Measurements from ENCODE around the gene TARDBP.
"Not testable (repeated sequence)": the region's sequence is repeated elsewhere in the genome, so short reads cannot be mapped to it uniquely, and the experiment has no call there.

TARDBP gene

GRCh38 chr1:10990828-10991227, 21.6 kb upstream of the TARDBP start:
- in situ Hi-C loops (cut with HindIII; ENCODE audit: low sequenced_read_pairs) = no loop called here

- in situ Hi-C loops (cut with HindIII; ENCODE audit: low sequenced_read_pairs) = not testable (repeated sequence)
These were observed 20.4 kb upstream of the TARDBP start for GRCh38 chr1:10992004-10992403.

DNA sequence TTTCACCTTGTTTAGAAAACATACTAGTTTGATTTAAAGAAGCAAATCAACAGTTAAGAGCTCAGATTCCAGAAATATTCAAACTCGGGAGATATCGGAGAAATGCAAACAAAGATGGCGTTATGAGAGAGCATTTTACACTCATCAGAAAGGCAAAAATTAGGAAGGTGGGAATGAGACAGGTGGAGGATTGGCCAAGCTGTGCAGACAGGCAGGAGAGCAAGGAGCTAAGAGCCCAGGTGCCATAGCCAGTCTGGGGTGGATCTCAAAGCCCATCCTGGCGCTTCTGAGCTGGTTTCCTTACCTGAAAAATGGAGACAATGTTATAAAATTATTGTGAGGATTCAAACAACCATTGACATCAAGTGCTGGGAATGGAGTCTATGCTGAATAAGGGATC, 19.6 kb upstream of the TARDBP start:
- in situ Hi-C loops (cut with HindIII; ENCODE audit: low sequenced_read_pairs) = no loop called here

GRCh38 chr1:10996100-10996499, 16.4 kb upstream of the TARDBP start:
- in situ Hi-C loops (cut with HindIII; ENCODE audit: low sequenced_read_pairs) = no loop called here

DNA sequence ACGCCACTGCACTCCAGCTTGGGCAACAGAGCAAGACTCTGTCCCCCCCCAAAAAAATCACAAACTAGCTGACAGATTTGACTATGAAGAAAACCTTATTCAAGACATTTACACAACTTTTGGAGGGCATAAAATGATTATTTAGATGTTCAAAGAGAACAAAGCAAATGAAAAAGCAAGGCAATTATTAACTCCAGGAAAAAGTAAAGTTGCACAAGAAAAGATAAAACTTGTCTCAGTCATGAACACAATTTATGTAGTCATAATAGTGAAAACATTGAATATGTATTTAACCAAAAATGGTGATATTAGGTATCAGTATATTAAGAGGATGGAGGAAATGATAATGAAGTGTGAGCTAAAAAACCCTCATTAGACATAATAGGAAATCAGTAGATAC, 11.9 kb upstream of the TARDBP start:
- in situ Hi-C loops (cut with HindIII; ENCODE audit: low sequenced_read_pairs) = no loop called here

DNA sequence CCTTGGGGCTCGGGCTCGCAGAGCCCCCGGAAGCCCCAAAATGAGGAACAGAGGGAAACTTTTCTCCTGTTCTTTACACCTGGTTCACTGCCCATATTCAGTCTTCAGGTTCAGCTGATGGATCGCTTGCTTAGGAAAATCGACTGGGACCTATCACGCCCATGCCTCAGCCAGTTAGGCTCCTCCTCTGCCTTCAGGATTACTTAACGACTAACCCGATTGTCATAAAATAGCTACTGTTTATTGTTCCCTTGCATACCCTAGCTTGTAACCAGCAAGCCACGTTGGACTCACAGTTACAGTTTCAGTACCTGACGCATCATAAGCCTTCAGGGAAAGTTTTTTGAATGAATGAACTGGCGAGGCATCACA, 692 bp downstream of the TARDBP start:
- in situ Hi-C loops (cut with HindIII; ENCODE audit: low sequenced_read_pairs) = no loop called here

DNA sequence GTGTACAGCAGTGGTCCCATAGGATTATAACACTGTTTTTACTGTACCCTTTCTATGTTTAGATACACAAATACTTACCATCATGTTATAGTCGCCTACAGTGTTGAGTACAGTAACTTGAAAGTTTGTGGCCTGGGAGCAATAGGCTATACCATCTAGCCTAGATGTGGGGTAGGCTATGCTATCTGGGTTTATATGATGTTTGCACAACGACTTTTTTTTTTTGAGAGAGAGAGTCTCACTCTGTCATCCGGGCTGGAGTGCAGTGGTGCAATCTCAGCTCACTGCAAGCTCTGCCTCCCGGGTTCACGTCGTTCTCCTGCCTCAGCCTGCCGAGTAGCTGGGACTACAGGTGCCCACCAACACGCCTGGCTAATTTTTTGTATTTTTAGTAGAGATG, 6.9 kb downstream of the TARDBP start:
- in situ Hi-C loops (cut with HindIII; ENCODE audit: low sequenced_read_pairs) = not testable (repeated sequence)

DNA sequence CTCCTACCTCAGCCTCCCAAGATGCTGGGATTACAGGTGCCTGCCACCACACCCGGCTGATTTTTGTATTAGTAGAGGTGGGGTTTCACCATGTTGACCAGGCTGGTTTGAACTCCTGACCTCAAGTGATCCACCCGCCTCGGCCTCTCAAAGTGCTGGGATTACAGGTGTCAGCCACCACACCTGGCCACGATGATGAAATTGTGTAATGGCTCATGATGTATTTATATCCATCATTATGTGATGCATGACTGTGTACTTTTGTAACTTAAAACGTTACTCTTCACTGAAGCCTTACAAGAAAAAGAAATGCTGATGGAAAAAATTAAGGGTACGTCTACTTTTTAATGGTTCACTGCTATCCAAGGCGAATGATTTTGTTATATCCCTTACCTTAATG, 7.5 kb downstream of the TARDBP start:
- in situ Hi-C loops (cut with HindIII; ENCODE audit: low sequenced_read_pairs) = no loop called here

DNA sequence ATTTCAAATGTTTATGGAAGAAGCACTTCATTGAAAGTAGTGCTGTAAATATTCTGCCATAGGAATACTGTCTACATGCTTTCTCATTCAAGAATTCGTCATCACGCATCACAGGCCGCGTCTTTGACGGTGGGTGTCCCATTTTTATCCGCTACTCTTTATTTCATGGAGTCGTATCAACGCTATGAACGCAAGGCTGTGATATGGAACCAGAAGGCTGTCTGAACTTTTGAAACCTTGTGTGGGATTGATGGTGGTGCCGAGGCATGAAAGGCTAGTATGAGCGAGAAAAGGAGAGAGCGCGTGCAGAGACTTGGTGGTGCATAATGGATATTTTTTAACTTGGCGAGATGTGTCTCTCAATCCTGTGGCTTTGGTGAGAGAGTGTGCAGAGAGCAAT, 10.7 kb downstream of the TARDBP start:
- in situ Hi-C loops (cut with HindIII; ENCODE audit: low sequenced_read_pairs) = no loop called here

DNA sequence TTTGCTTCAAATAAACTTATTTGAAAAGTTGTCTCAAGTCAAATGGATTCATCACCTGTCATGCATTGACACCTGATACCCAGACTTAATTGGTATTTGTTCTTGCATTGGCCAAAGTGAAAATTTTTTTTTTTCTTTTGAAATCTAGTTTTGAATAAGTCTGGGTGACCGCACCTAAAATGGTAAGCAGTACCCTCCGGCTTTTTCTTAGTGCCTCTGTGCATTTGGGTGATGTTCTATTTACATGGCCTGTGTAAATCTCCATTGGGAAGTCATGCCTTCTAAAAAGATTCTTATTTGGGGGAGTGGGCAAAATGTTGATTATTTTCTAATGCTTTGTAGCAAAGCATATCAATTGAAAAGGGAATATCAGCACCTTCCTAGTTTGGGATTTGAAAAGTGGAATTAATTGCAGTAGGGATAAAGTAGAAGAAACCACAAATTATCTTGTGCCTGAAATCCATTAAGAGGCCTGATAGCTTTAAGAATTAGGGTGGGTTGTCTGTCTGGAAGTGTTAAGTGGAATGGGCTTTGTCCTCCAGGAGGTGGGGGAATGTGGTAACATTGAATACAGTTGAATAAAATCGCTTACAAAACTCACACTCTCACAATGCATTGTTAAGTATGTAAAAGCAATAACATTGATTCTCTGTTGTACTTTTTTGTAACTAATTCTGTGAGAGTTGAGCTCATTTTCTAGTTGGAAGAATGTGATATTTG, 11.9 kb downstream of the TARDBP start:
- in situ Hi-C loops (cut with HindIII; ENCODE audit: low sequenced_read_pairs) = no loop called here

DNA sequence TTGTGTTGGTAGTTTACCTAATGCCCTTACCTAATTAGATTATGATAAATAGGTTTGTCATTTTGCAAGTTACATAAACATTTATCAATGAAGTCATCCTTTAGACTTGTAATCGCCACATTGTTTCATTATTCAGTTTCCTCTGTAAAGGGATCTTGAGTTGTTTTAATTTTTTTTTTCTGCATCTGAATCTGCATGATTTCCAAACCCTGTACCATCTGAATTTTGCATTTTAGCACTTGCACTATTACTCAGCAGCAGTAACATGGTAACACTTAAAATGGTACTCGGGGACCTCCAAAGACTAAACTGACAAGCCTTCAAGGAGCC, 12.4 kb downstream of the TARDBP start:
- in situ Hi-C loops (cut with HindIII; ENCODE audit: low sequenced_read_pairs) = no loop called here

DNA sequence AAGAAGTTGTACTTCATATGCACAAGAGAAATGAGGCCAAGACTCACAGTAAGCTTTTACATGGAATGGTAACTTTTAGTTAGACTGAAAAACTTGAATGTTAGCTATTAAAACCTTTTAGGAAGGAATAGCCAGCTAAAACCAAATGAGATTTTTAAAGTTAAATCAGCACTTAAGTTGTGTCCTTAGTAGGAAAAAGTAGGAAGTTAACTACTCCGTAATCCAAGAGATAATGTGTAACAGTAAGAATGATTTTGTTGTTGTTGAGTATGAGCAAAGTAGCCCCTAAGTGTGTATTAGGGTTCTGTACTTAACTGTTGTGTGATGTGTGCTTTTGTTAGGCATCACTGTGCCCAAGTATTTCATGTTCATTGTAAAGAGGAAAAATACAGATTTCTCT, 13.2 kb downstream of the TARDBP start:
- in situ Hi-C loops (cut with HindIII; ENCODE audit: low sequenced_read_pairs) = no loop called here

DNA sequence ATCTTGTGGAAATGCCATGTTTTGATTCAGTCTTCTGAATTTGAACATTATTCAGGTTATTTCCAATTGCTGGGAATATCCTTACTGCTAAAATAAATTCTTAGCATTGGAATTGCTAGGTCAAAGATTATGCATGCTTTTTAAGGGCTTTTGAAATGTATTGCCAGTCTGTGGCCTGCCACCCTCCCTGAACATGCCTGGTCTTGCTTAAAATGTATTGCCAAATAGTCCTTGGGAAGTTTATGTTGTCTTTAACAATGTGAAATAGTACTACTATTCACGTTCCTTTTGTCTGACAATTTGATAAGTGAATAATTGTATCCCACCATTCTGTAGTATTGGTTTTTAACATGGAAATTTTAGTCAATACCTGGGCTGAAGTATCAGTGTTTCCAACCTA, 13.6 kb downstream of the TARDBP start:
- in situ Hi-C loops (cut with HindIII; ENCODE audit: low sequenced_read_pairs) = no loop called here

DNA sequence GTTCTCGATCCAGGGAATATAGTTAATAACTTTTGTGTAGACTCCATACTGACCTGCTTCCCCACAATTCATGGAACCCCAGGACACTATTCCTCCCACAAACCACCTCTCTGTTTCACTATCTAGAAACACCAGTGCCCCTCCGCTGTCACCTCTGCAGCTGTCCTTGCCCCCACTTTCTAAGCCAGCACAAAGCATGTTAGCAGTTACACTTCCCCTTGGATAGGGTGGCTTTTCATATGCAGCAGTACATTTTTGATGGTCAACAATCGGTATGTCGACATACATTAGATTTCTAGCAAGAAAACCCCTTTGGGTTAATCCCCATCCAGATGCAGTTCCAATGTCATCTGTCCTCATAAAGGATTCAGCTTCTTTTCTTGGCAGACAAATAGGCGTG, 14.4 kb downstream of the TARDBP start:
- in situ Hi-C loops (cut with HindIII; ENCODE audit: low sequenced_read_pairs) = no loop called here

GRCh38 chr1:11027316-11027715, 14.9 kb downstream of the TARDBP start:
- in situ Hi-C loops (cut with HindIII; ENCODE audit: low sequenced_read_pairs) = no loop called here

DNA sequence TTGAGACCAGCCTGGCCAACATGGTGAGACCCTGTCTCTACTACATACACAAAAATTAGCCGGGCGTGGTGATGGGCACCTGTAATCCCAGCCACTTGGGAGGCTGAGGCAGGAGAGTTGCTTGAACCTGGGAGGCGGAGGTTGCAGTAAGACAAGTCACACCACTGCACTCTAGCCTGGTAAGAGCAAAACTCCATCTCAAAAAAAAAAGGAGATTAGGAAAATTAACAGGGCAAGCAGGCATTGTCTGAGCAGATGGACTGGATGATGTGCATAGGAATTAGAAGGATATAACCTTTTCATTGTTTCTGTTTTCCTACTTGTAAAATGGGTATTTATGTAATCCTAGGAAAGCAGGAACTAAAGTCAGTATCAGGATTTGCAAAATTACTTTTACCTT, 15.6 kb downstream of the TARDBP start:
- in situ Hi-C loops (cut with HindIII; ENCODE audit: low sequenced_read_pairs) = no loop called here

DNA sequence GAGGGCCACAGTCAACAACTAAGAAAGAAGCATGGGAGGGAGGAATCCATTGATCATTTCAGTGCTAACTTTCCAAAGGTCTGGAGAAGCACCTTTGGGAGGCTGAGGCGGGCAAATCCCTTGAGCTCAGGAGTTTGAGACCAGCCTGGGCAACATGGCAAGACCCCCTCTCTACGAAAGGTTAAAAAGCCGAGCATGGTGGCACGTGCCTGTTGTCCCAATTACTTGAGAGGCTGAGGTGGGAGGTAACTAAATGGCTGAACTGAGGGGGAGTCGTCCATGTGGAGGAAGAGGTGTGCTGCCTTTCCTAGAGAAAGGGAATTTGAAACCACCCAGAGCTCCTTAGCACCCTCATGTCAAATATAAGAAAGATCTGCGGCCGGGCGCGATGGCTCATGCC, 18.4 kb downstream of the TARDBP start:
- in situ Hi-C loops (cut with HindIII; ENCODE audit: low sequenced_read_pairs) = no loop called here

DNA sequence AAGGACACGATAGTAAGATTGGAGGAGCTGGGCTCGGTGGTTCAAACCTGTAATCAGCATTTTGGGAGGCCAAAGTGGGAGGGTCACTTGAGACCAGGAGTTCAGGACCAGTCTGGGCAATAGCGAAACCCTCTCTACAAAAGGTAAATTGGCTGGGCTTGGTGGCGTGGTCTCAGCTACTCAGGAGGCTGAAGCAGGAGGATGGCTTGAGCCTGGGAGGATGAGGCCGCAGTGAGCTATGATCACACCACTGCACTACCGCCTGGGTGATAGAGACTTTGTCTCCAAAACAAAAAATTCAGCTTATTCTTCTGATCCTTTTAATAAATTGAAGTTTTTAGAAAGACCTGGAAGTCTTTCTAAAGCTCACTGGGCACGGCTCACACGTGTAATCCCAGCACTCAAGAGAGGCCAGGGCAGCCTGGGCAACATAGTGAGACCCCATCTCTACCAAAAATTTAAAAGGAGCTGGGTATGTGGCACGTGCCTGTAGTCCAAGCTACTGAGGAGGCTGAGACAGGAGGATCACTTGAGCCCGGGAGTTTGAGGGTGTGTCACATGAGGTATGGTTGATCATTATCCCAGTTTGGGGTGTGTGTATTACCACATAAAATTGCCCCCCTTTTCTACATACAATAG, 19.3 kb downstream of the TARDBP start:
- in situ Hi-C loops (cut with HindIII; ENCODE audit: low sequenced_read_pairs) = no loop called here

DNA sequence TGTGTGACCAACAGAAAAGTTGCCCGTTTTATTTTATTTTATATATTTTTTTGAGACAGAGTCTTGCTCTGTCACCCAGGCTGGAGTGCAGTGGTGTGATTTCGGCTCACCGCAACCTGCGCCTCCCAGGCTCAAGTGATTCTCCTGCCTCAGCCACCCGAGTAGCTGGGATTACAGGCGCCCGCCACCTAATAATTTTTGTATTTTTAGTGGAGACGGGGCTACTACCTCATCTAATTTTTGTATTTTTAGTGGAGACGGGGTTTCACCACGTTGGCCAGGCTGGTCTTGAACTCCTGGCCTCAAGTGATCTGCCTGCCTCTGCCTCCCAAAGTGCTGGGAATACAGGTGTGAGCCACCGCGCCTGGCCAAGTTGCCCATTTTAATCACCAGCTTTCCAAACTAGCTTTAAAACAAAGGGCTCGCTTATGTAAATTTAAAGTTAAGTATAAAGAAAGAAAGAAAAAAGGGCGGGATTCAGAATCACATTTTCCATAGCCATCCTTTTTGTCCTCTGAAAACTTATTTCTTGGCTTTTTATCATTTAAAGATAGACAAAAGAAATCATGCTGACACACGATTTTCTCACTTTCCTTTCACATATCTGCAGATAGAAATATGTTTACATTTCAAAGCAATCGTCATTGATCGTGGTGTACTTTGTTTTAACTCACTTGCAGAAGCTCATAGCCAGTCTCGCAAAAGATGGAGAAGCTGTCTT, 24.7 kb downstream of the TARDBP start:
- in situ Hi-C loops (cut with HindIII; ENCODE audit: low sequenced_read_pairs) = not testable (repeated sequence)

DNA sequence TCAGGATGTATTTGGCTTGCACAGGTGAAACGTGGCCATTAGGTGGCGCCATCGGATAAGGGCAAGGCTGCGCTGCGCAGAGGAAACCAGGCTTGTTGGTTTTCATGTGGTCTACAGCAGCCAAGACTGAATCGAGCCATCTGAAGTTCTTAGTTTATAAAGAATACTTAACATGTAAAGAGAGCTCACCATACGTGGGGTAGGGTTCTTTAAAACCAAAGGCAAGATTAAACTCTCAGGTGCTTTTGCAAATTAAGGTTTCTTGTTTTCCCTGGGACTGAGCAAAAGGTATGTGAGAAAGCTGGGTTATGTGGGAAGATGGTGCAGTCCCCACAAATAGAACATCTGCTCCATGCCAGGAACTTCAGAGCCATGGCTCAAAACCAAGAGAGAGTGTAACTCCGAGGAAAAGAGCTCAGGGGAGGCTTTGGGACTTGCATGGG, 25.3 kb downstream of the TARDBP start:
- in situ Hi-C loops (cut with HindIII; ENCODE audit: low sequenced_read_pairs) = no loop called here

DNA sequence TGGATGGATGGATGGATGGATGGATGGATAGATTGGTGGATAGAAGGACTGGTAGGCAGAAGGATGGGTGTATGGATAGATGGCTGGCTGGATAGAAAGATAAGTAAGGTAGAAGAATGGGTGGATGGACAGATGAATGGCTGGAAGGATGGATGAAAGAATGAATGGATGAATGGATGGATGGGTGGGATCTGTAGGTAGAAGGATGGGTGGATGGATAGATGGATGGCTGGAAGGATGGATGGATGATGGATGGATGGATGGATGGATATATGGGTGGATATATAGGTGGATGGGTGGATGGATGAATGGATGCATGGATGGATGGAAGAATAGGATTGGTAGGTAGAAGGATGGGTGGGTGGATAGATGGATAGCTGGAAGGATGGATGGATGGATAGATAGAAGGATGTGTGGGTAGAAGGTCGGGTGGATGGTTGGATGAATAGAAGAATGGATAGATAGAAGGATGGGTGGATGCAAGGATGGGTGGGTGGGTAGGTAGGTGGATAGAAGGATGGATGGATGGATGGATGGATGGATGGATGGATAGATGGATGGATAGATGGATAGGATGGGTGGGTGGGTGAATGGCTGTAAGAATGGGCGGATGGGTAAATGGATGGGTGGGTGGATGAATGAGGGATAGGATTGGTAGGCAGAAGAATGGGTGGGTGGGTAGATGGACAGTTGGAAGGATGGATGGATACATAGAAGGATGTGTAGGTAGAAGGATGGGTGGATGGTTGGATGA, 27.1 kb downstream of the TARDBP start:
- in situ Hi-C loops (cut with HindIII; ENCODE audit: low sequenced_read_pairs) = no loop called here

- in situ Hi-C loops (cut with HindIII; ENCODE audit: low sequenced_read_pairs) = not testable (repeated sequence)
These were observed 27.6 kb downstream of the TARDBP start for GRCh38 chr1:11040105-11040429.

All from endothelial cell of hepatic sinusoid (primary cell).